Right lobe of liver (tissue), 4 donors: Measurements from ENCODE around the gene HOMEZ.

Experiments
- CTCF ChIP-seq, 4 donors: fragments of 200-600 bp in 3 of 4; fragments of 450-650 bp in 1 of 4; IDR thresholded peaks; one replicate each; pipeline versions ENCODE4 v1.5.1 to v1.8.0; 2016 to 2022; ENCODE audit warnings: antibody characterized with exemption in 4 of 4, mild to moderate bottlenecking in 2 of 4
- POLR2A ChIP-seq: fragments of 450-650 bp; IDR thresholded peaks from one replicate; pipeline ENCODE4 v1.6.1; 2017; ENCODE audit warnings: antibody characterized with exemption, mild to moderate bottlenecking
- donor health status: DM: no; HTN: no; CAD: no.
- donor health status: DM: no; HTN: no; CAD: no.
- donor health status: DM: no; HTN: yes; CAD: no.

GRCh38 chr14:23252420-23253333 is 33.3 kb downstream of the HOMEZ start:
- TF ChIP-seq CTCF (IDR thresholded peaks at IDR 0.05), result no peak
- TF ChIP-seq POLR2A, result no peak
